ENCODE results near the gene CMPK2.

The CMPK2 gene

GRCh38 chr2:6855860-6856547 lies 9.7 kb downstream of the CMPK2 start (continued):
- no peak for TF ChIP-seq PATZ1 (CRISPR knock-in tag; IDR thresholded peaks at IDR 0.05; ENCODE audit: borderline replicate concordance)
- no peak for TF ChIP-seq TCF4 (CRISPR knock-in tag; IDR thresholded peaks at IDR 0.05; ENCODE audit: borderline replicate concordance)

- no peak for TF ChIP-seq PATZ1 (CRISPR knock-in tag; IDR thresholded peaks at IDR 0.05; ENCODE audit: borderline replicate concordance)
- no peak for TF ChIP-seq ZFP3 (CRISPR knock-in tag; IDR thresholded peaks at IDR 0.05)
- no peak for TF ChIP-seq POU6F1 (CRISPR knock-in tag; IDR thresholded peaks at IDR 0.05; ENCODE audit: borderline replicate concordance, low read depth)
- no peak for TF ChIP-seq RARB (CRISPR knock-in tag; IDR thresholded peaks at IDR 0.05)
- TF ChIP-seq ARNTL (CRISPR knock-in tag; IDR thresholded peaks at IDR 0.05; ENCODE audit: borderline replicate concordance, low read depth): no peak
- TF ChIP-seq ESRRG (CRISPR knock-in tag; IDR thresholded peaks at IDR 0.05): no peak
- TF ChIP-seq PPARA (CRISPR knock-in tag; IDR thresholded peaks at IDR 0.05; ENCODE audit: borderline replicate concordance): no peak
- TF ChIP-seq ZNF70 (CRISPR knock-in tag; IDR thresholded peaks at IDR 0.05): no peak
- TF ChIP-seq ZC3H10 (CRISPR knock-in tag; IDR thresholded peaks at IDR 0.05): no peak
- no peak for TF ChIP-seq ZNF565 (CRISPR knock-in tag; conservative IDR thresholded peaks at IDR 0.05; ENCODE audit: low read depth)
- no peak for TF ChIP-seq ZNF8 (CRISPR knock-in tag; IDR thresholded peaks at IDR 0.05)
- TF ChIP-seq TCF4 (CRISPR knock-in tag; IDR thresholded peaks at IDR 0.05; ENCODE audit: borderline replicate concordance): no peak
- no peak for TF ChIP-seq SNAI2 (CRISPR knock-in tag; IDR thresholded peaks at IDR 0.05)
- no peak for TF ChIP-seq TSHZ2 (CRISPR knock-in tag; IDR thresholded peaks at IDR 0.05)
- TF ChIP-seq CREB5 (CRISPR knock-in tag; IDR thresholded peaks at IDR 0.05; ENCODE audit: low read depth): no peak
- TF ChIP-seq OSR1 (CRISPR knock-in tag; IDR thresholded peaks at IDR 0.05): no peak
- TF ChIP-seq GLIS3 (CRISPR knock-in tag; IDR thresholded peaks at IDR 0.05): no peak
- no peak for TF ChIP-seq CSDC2 (CRISPR knock-in tag; IDR thresholded peaks at IDR 0.05)
- TF ChIP-seq BACH2 (CRISPR knock-in tag; IDR thresholded peaks at IDR 0.05; ENCODE audit: borderline replicate concordance): no peak
- TF ChIP-seq TOX (CRISPR knock-in tag; IDR thresholded peaks at IDR 0.05; ENCODE audit: borderline replicate concordance): no peak
- no peak for ATAC-seq
Measured at GRCh38 chr2:6854416-6854815, 11.3 kb downstream of the CMPK2 start.

GRCh38 chr2:6852195-6852594 lies 13.5 kb downstream of the CMPK2 start:
- no peak for ATAC-seq
- TF ChIP-seq ESRRG (CRISPR knock-in tag; IDR thresholded peaks at IDR 0.05) (no peak), SNAI2 (CRISPR knock-in tag; IDR thresholded peaks at IDR 0.05) (no peak), ZNF565 (CRISPR knock-in tag; conservative IDR thresholded peaks at IDR 0.05; ENCODE audit: low read depth) (no peak), ZNF70 (CRISPR knock-in tag; IDR thresholded peaks at IDR 0.05) (no peak), POU6F1 (CRISPR knock-in tag; IDR thresholded peaks at IDR 0.05; ENCODE audit: borderline replicate concordance, low read depth) (no peak), RARB (CRISPR knock-in tag; IDR thresholded peaks at IDR 0.05) (no peak), TCF4 (CRISPR knock-in tag; IDR thresholded peaks at IDR 0.05; ENCODE audit: borderline replicate concordance) (no peak), ISL1 (CRISPR knock-in tag; IDR thresholded peaks at IDR 0.05) (no peak), ZC3H10 (CRISPR knock-in tag; IDR thresholded peaks at IDR 0.05) (no peak), BACH2 (CRISPR knock-in tag; IDR thresholded peaks at IDR 0.05; ENCODE audit: borderline replicate concordance) (no peak), ARNTL (CRISPR knock-in tag; IDR thresholded peaks at IDR 0.05; ENCODE audit: borderline replicate concordance, low read depth) (no peak), PATZ1 (CRISPR knock-in tag; IDR thresholded peaks at IDR 0.05; ENCODE audit: borderline replicate concordance) (no peak), CREB5 (CRISPR knock-in tag; IDR thresholded peaks at IDR 0.05; ENCODE audit: low read depth) (no peak), CSDC2 (CRISPR knock-in tag; IDR thresholded peaks at IDR 0.05) (no peak)
